HL-60 (cell line): ENCODE data around the gene C19orf53.

ENCODE experiments used
- DNase-seq, 2 experiments: peaks; one replicate each; pipeline ENCODE4 v3.0.0-alpha.2; 2010 to 2020; ENCODE audit warnings: low read depth in 1 of 2, low spot score in 1 of 2
- H3K27ac ChIP-seq: fragments of 250-450 bp; sonication (Bioruptor Pico); replicated peaks from 2 replicates; pipeline ENCODE4 v1.5.1; 2020; ENCODE audit warnings: mild to moderate bottlenecking, moderate library complexity
- H3K27me3 ChIP-seq: fragments of 250-450 bp; sonication (Bioruptor Pico); 2 replicates; pipeline ENCODE4 v1.5.1; 2021; ENCODE audit warnings: mild to moderate bottlenecking, moderate library complexity; ENCODE audit not compliant: insufficient read depth, poor library complexity, severe bottlenecking
- H3K4me3 ChIP-seq: replicated peaks from 2 replicates; pipeline ENCODE4 v1.5.1; 2011; ENCODE audit warnings: mild to moderate bottlenecking, control low read depth, low read length; ENCODE audit not compliant: insufficient read depth
- CTCF ChIP-seq: IDR thresholded peaks from one replicate; pipeline ENCODE4 v1.5.1; 2011; ENCODE audit warnings: low read length, control low read depth, inconsistent platforms; ENCODE audit not compliant: insufficient read depth
- GABPA ChIP-seq: IDR thresholded peaks from 2 replicates; pipeline ENCODE4 v1.6.1; 2012; ENCODE audit warnings: low read depth
- POLR2AphosphoS5 ChIP-seq: IDR thresholded peaks from 2 replicates; pipeline ENCODE4 v1.6.1; 2012; ENCODE audit warnings: low read depth
- REST ChIP-seq: IDR thresholded peaks from 2 replicates; pipeline ENCODE4 v1.6.1; 2012; ENCODE audit warnings: low read depth; ENCODE audit not compliant: insufficient replicate concordance
- SPI1 ChIP-seq: IDR thresholded peaks from 2 replicates; pipeline ENCODE4 v1.6.1; 2012; ENCODE audit warnings: low read depth, mild to moderate bottlenecking, borderline replicate concordance

Gene C19orf53

GRCh38 chr19:13823256-13823655, 49.0 kb downstream of the C19orf53 start:
- TF ChIP-seq CTCF: no peak
- TF ChIP-seq REST: no peak
- TF ChIP-seq GABPA: no peak
- no peak for TF ChIP-seq POLR2AphosphoS5
- Histone ChIP-seq H3K27me3 (no peaks in the 10 kb centered on the region), H3K4me3 (no peak overlapping the region), H3K27ac (no peak overlapping the region)
- DNase-seq: no peak

GRCh38 chr19:13823901-13824300, 49.6 kb downstream of the C19orf53 start:
- no peaks in the 10 kb centered on the region for H3K27me3 ChIP-seq
- no peak overlapping the region for H3K4me3 ChIP-seq
- no peak for DNase-seq
- TF ChIP-seq GABPA (no peak), POLR2AphosphoS5 (no peak), REST (no peak), SPI1 (no peak), CTCF (no peak)
- H3K27ac ChIP-seq: no peak overlapping the region

GRCh38 chr19:13824703-13825102, 50.4 kb downstream of the C19orf53 start:
- TF ChIP-seq REST (no peak), POLR2AphosphoS5 (no peak), GABPA (no peak), CTCF (no peak), SPI1 (no peak)

More at GRCh38 chr19:13824703-13825102, 50.4 kb downstream of the C19orf53 start:
- DNase-seq: no peak
- no peak overlapping the region for H3K27ac ChIP-seq
- H3K27me3 ChIP-seq: no peaks in the 10 kb centered on the region
- H3K4me3 ChIP-seq: no peak overlapping the region
